ENCODE data around the gene PPP3R1. TPM values are rescaled to one million over a fixed set of nuclear protein-coding genes. Genes with fewer than 3 reads are reported as not detected.

The PPP3R1 gene, protein sequence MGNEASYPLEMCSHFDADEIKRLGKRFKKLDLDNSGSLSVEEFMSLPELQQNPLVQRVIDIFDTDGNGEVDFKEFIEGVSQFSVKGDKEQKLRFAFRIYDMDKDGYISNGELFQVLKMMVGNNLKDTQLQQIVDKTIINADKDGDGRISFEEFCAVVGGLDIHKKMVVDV
- total RNA-seq (2021) (83.8 and 86.0 TPM in 2 replicates), Bru-seq, nascent RNA (percentile 96 among the genes with signal in this experiment), BruChase-seq, experiment 1, labeled RNA remaining after a 2-hour chase (percentile 100 among the genes with signal in this experiment), BruChase-seq, experiment 2, labeled RNA remaining after a 6-hour chase (percentile 100 among the genes with signal in this experiment)
- long read RNA-seq, transcript PPP3R1-201 (6 exons, 3,023 nt) = major isoform, 5 of 8 reads
- long read RNA-seq, partial matches to known transcripts = 0 of 8 reads
- long read RNA-seq, other reads (novel, unspliced or antisense) = 3 of 8 reads

DNA sequence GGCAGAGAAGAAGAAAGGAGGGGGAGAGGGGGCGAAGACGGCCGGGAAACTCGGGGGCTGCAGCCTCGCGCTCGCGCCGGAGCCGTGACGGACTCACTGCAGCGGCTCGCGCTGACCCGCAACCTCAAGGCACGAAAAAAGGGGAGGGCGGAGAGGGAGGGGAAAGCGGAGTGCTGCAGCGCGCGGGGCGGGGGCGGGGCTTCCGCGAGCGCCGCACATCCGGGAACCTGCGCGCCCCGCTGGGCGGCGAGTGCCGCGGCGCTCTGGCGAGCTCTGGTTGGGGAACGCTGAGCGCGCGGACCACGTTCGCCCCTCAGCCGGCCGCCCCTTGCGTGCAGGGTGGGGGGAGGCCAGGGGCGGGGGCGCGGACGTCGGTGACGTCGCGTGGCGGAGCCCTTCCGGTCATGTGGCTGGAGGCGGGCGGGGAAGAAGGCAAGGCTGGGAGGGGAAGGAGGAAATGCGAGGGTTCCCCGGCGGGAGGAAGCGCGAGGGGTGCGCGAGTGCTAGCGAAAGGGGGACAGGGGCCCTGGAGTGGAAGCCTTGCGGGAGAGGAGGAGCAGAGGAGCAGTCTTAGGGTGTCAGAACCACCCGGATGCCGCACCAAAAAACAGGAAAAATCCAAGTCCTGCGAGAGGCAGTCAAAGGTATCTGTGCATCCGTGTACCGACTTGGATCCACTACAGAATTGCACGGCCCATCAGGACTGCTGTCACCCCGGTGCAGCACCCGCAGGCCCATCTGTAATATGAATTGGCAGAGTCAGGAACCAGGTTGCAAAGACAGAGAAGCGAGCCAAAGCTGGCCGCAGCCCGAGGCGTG, at the start of gene PPP3R1:
Gene PPP3R1, minus strand, starts transcription at position 133 of the 819 bp plus-strand sequence. CDS start 405 bp downstream, outside the sequence.
- Histone ChIP-seq H3K27ac (ENCODE audit: low read depth, low read length, poor library complexity, severe bottlenecking) (peak within 1 kb of the TSS; percentile 79), H3K9me3 (ENCODE audit: low read depth, low read length, poor library complexity, severe bottlenecking) (no peaks in the 10 kb centered on the region), H3K36me3 (ENCODE audit: insufficient read depth, low read length, poor library complexity, severe bottlenecking) (peaks cover 3% of the 10 kb centered on the region), H3K4me3 (ENCODE audit: low read depth, low read length, poor library complexity, severe bottlenecking) (peak within 1 kb of the TSS; percentile 68), H3K4me1 (ENCODE audit: insufficient read depth, low read length, poor library complexity, severe bottlenecking) (peaks cover 28% of the 10 kb centered on the region), H3K27me3 (replicated peaks; ENCODE audit: insufficient read depth, low read depth, low read length, poor library complexity) (no peaks in the 10 kb centered on the region)
- intact Hi-C loops (cut with micrococcal nuclease; ENCODE audit: unreplicated experiment) = loop anchor here (5.0 kb wide), 1 partner anchor 55 kb away; no protein-coding TSS in a partner anchor
- BruUV-seq (replicated peaks) = no TSS peak
- ChIA-PET POLR2A (ENCODE audit: low non-redundant PET) (interaction anchor here (0.6 kb wide), 2 partner anchors 35 to 202 kb away, joined by 4 read pairs; no protein-coding TSS in a partner anchor), CTCF (no interaction called here)
- TF ChIP-seq, protein P1, sequence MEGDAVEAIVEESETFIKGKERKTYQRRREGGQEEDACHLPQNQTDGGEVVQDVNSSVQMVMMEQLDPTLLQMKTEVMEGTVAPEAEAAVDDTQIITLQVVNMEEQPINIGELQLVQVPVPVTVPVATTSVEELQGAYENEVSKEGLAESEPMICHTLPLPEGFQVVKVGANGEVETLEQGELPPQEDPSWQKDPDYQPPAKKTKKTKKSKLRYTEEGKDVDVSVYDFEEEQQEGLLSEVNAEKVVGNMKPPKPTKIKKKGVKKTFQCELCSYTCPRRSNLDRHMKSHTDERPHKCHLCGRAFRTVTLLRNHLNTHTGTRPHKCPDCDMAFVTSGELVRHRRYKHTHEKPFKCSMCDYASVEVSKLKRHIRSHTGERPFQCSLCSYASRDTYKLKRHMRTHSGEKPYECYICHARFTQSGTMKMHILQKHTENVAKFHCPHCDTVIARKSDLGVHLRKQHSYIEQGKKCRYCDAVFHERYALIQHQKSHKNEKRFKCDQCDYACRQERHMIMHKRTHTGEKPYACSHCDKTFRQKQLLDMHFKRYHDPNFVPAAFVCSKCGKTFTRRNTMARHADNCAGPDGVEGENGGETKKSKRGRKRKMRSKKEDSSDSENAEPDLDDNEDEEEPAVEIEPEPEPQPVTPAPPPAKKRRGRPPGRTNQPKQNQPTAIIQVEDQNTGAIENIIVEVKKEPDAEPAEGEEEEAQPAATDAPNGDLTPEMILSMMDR (conservative IDR thresholded peaks at IDR 0.05; ENCODE audit: low read depth, low read length) = no peak
- DNase-seq (ENCODE audit: low spot score) = peak; percentile 98

DNA sequence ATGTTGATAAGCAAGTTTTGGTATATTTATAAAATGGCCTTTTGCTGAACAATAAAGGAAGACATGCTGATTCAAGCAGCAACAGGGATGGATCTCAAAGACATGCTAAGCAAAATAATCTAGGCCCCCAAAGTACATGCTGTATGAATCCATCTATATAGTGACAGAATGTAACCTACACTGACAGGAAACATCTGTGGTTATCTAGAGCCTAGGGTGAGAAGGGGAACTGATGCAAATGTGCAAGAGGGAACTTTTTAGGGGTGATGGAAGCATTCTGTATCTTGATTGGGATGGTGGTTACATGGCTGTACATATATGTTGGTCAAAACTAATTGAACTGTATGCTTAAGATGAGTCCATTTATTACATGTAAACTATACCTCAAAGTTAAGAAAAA, 43.2 kb upstream of the PPP3R1 start:
- no peaks in the 10 kb centered on the region for H3K36me3 ChIP-seq (ENCODE audit: insufficient read depth, low read length, poor library complexity, severe bottlenecking)
- POLR2A ChIA-PET (ENCODE audit: low non-redundant PET) = no interaction called here
- intact Hi-C loops (cut with micrococcal nuclease; ENCODE audit: unreplicated experiment) = no loop called here
- H3K27ac ChIP-seq (ENCODE audit: low read depth, low read length, poor library complexity, severe bottlenecking) = no peak overlapping the region
- H3K4me1 ChIP-seq (ENCODE audit: insufficient read depth, low read length, poor library complexity, severe bottlenecking) = no peaks in the 10 kb centered on the region
- DNase-seq (ENCODE audit: low spot score) = no peak
- no peak for TF ChIP-seq EZH2 (IDR thresholded peaks at IDR 0.05; ENCODE audit: borderline replicate concordance, low read depth, low read length, poor library complexity, severe bottlenecking)
- TF ChIP-seq, protein P1 (conservative IDR thresholded peaks at IDR 0.05; ENCODE audit: low read depth, low read length) = no peak
- H3K9me3 ChIP-seq (ENCODE audit: low read depth, low read length, poor library complexity, severe bottlenecking) = no peaks in the 10 kb centered on the region
- no TSS peak for BruUV-seq (replicated peaks)
- no peaks in the 10 kb centered on the region for H3K27me3 ChIP-seq (replicated peaks; ENCODE audit: insufficient read depth, low read depth, low read length, poor library complexity)
- CTCF ChIA-PET = no interaction called here
- H3K4me3 ChIP-seq (ENCODE audit: low read depth, low read length, poor library complexity, severe bottlenecking) = no peak overlapping the region

DNA sequence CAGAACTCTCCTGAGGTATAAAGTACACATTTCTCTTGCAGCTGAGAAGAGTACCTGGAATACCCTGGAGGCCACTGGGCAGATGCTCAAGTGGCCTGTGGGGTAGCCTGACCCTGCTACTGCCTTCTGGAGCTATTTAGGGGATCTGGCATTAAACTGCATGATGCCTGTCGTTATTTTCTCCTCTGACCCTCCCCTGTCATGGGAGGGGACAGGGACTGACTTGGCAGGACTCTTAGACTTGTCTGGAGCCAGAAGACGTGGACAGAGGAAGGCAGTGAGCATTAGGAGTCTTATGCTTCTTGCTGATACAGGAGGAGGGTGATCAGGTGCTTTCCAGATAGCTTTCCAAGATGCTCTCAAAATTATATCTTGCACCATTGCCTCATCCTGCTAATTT, 42.6 kb upstream of the PPP3R1 start:
- no peak for TF ChIP-seq EZH2 (IDR thresholded peaks at IDR 0.05; ENCODE audit: borderline replicate concordance, low read depth, low read length, poor library complexity, severe bottlenecking)
- TF ChIP-seq, protein P1 (conservative IDR thresholded peaks at IDR 0.05; ENCODE audit: low read depth, low read length) = no peak
- DNase-seq (ENCODE audit: low spot score) = no peak
- no peak overlapping the region for H3K4me3 ChIP-seq (ENCODE audit: low read depth, low read length, poor library complexity, severe bottlenecking)
- H3K36me3 ChIP-seq (ENCODE audit: insufficient read depth, low read length, poor library complexity, severe bottlenecking) = no peaks in the 10 kb centered on the region
- POLR2A ChIA-PET (ENCODE audit: low non-redundant PET) = no interaction called here
- intact Hi-C loops (cut with micrococcal nuclease; ENCODE audit: unreplicated experiment) = no loop called here
- CTCF ChIA-PET = no interaction called here
- no peaks in the 10 kb centered on the region for H3K9me3 ChIP-seq (ENCODE audit: low read depth, low read length, poor library complexity, severe bottlenecking)
- no TSS peak for BruUV-seq (replicated peaks)
- H3K27me3 ChIP-seq (replicated peaks; ENCODE audit: insufficient read depth, low read depth, low read length, poor library complexity) = no peaks in the 10 kb centered on the region
- H3K27ac ChIP-seq (ENCODE audit: low read depth, low read length, poor library complexity, severe bottlenecking) = no peak overlapping the region
- H3K4me1 ChIP-seq (ENCODE audit: insufficient read depth, low read length, poor library complexity, severe bottlenecking) = no peaks in the 10 kb centered on the region
